Central memory CD8-positive, alpha-beta T cell (primary cell): ENCODE data around the gene IFT88.
A peak's percentile ranks its signal among the peaks of the same experiment; 100 is the strongest.

Source experiments
- ATAC-seq: fragments of 150-1000 bp; cut with Tn5 transposase; replicated peaks from 2 replicates; pipeline ENCODE4 v1.10.0; 2022; ENCODE audit warnings: mild to moderate bottlenecking, moderate FRiP score, moderate number of reproducible peaks; ENCODE audit not compliant: poor library complexity, severe bottlenecking; ENCODE audit errors: extremely low read depth
- DNase-seq, 2 donors: peaks; one replicate each; pipeline ENCODE4 v3.0.0; 2021; ENCODE audit warnings: low spot score in 2 of 2
- H3K27ac Mint-ChIP-seq: one replicate; pipeline ENCODE4 v1.8.0; 2022; ENCODE audit warnings: low read depth, mild to moderate bottlenecking, moderate library complexity, mixed read lengths
- H3K27me3 Mint-ChIP-seq: one replicate; pipeline ENCODE4 v1.8.0; 2022; ENCODE audit warnings: mixed read lengths
- H3K36me3 Mint-ChIP-seq: one replicate; pipeline ENCODE4 v1.8.0; 2022; ENCODE audit warnings: mild to moderate bottlenecking, moderate library complexity, mixed read lengths; ENCODE audit not compliant: insufficient read depth
- H3K4me1 Mint-ChIP-seq: one replicate; pipeline ENCODE4 v1.8.0; 2022; ENCODE audit warnings: mixed read lengths
- H3K4me3 Mint-ChIP-seq: one replicate; pipeline ENCODE4 v1.8.0; 2022; ENCODE audit warnings: mild to moderate bottlenecking, moderate library complexity, mixed read lengths
- H3K9me3 Mint-ChIP-seq: one replicate; pipeline ENCODE4 v1.8.0; 2022; ENCODE audit warnings: mixed read lengths

Gene IFT88

GRCh38 chr13:20703780-20704458 lies 137.0 kb downstream of the IFT88 start:
- H3K9me3 Mint-ChIP-seq: no peaks in the 10 kb centered on the region
- DNase-seq: peak; percentile 64 to 70

GRCh38 chr13:20704459-20705069 lies 137.6 kb downstream of the IFT88 start:
- DNase-seq (no peak), ATAC-seq (no peak)
- Mint-ChIP-seq H3K9me3 (no peaks in the 10 kb centered on the region), H3K4me1 (peaks cover 6% of the 10 kb centered on the region), H3K4me3 (peak overlapping the region; percentile 72), H3K27me3 (peaks cover 17% of the 10 kb centered on the region), H3K27ac (peak overlapping the region; percentile 44), H3K36me3 (peaks cover 7% of the 10 kb centered on the region)

More at GRCh38 chr13:20703780-20704458, 137.0 kb downstream of the IFT88 start:
- Mint-ChIP-seq H3K27ac (no peak overlapping the region), H3K4me1 (peaks cover 6% of the 10 kb centered on the region), H3K36me3 (peaks cover 7% of the 10 kb centered on the region), H3K4me3 (peak overlapping the region; percentile 72), H3K27me3 (peaks cover 18% of the 10 kb centered on the region)
- peak; percentile 90 for ATAC-seq

- Mint-ChIP-seq H3K9me3 (no peaks in the 10 kb centered on the region), H3K27me3 (no peaks in the 10 kb centered on the region), H3K27ac (no peak overlapping the region), H3K36me3 (peaks cover 4% of the 10 kb centered on the region), H3K4me1 (peaks cover 6% of the 10 kb centered on the region), H3K4me3 (no peak overlapping the region)
- DNase-seq (no peak), ATAC-seq (no peak)
These were observed 139.7 kb downstream of the IFT88 start for GRCh38 chr13:20706661-20707060.

- ATAC-seq (no peak), DNase-seq (no peak)
- Mint-ChIP-seq H3K4me3 (no peak overlapping the region), H3K9me3 (no peaks in the 10 kb centered on the region), H3K36me3 (peaks cover 3% of the 10 kb centered on the region), H3K27me3 (peaks cover 12% of the 10 kb centered on the region), H3K4me1 (peaks cover 11% of the 10 kb centered on the region), H3K27ac (no peak overlapping the region)
These were observed 141.3 kb downstream of the IFT88 start for GRCh38 chr13:20708216-20708615.

- DNase-seq (no peak), ATAC-seq (no peak)
- peaks cover 13% of the 10 kb centered on the region for H3K4me1 Mint-ChIP-seq
- peaks cover 23% of the 10 kb centered on the region for H3K27me3 Mint-ChIP-seq
- no peak overlapping the region for H3K4me3 Mint-ChIP-seq
- H3K36me3 Mint-ChIP-seq: peaks cover 1% of the 10 kb centered on the region
- no peak overlapping the region for H3K27ac Mint-ChIP-seq
- no peaks in the 10 kb centered on the region for H3K9me3 Mint-ChIP-seq
These were observed 142.4 kb downstream of the IFT88 start for GRCh38 chr13:20709369-20709768.

GRCh38 chr13:20709782-20710181 lies 142.8 kb downstream of the IFT88 start:
- H3K9me3 Mint-ChIP-seq: no peaks in the 10 kb centered on the region
- H3K36me3 Mint-ChIP-seq: peaks cover 1% of the 10 kb centered on the region
- peaks cover 27% of the 10 kb centered on the region for H3K27me3 Mint-ChIP-seq
- ATAC-seq: no peak
- no peak overlapping the region for H3K27ac Mint-ChIP-seq
- no peak for DNase-seq
- no peak overlapping the region for H3K4me3 Mint-ChIP-seq
- H3K4me1 Mint-ChIP-seq: peaks cover 13% of the 10 kb centered on the region

GRCh38 chr13:20711301-20712044 lies 144.5 kb downstream of the IFT88 start:
- Mint-ChIP-seq H3K27ac (peak overlapping the region; percentile 29), H3K4me1 (peaks cover 13% of the 10 kb centered on the region), H3K4me3 (no peak overlapping the region), H3K27me3 (peaks cover 33% of the 10 kb centered on the region), H3K36me3 (peaks cover 1% of the 10 kb centered on the region), H3K9me3 (no peaks in the 10 kb centered on the region)
- DNase-seq (no peak), ATAC-seq (no peak)

GRCh38 chr13:20713014-20713376 lies 146.0 kb downstream of the IFT88 start:
- Mint-ChIP-seq H3K4me1 (peaks cover 13% of the 10 kb centered on the region), H3K4me3 (no peak overlapping the region), H3K27ac (no peak overlapping the region), H3K36me3 (peaks cover 1% of the 10 kb centered on the region), H3K27me3 (peaks cover 33% of the 10 kb centered on the region), H3K9me3 (no peaks in the 10 kb centered on the region)
- ATAC-seq (no peak), DNase-seq (no peak)

GRCh38 chr13:20713751-20714150 lies 146.8 kb downstream of the IFT88 start:
- Mint-ChIP-seq H3K27me3 (peaks cover 33% of the 10 kb centered on the region), H3K4me1 (peaks cover 13% of the 10 kb centered on the region), H3K36me3 (peaks cover 1% of the 10 kb centered on the region), H3K4me3 (no peak overlapping the region), H3K9me3 (no peaks in the 10 kb centered on the region), H3K27ac (no peak overlapping the region)
- DNase-seq (no peak), ATAC-seq (no peak)

GRCh38 chr13:20714161-20714560 lies 147.2 kb downstream of the IFT88 start:
- H3K36me3 Mint-ChIP-seq: peaks cover 1% of the 10 kb centered on the region
- H3K9me3 Mint-ChIP-seq: no peaks in the 10 kb centered on the region
- ATAC-seq (no peak), DNase-seq (no peak)
- no peak overlapping the region for H3K4me3 Mint-ChIP-seq
- peaks cover 13% of the 10 kb centered on the region for H3K4me1 Mint-ChIP-seq
- H3K27me3 Mint-ChIP-seq: peaks cover 33% of the 10 kb centered on the region
- no peak overlapping the region for H3K27ac Mint-ChIP-seq

- DNase-seq (no peak), ATAC-seq (no peak)
- H3K36me3 Mint-ChIP-seq: peaks cover 1% of the 10 kb centered on the region
- no peaks in the 10 kb centered on the region for H3K9me3 Mint-ChIP-seq
- peaks cover 33% of the 10 kb centered on the region for H3K27me3 Mint-ChIP-seq
- H3K4me1 Mint-ChIP-seq: peaks cover 13% of the 10 kb centered on the region
- H3K27ac Mint-ChIP-seq: no peak overlapping the region
- H3K4me3 Mint-ChIP-seq: no peak overlapping the region
These were observed 147.8 kb downstream of the IFT88 start for GRCh38 chr13:20714563-20715329.

GRCh38 chr13:20715330-20715712 lies 148.4 kb downstream of the IFT88 start:
- Mint-ChIP-seq H3K9me3 (no peaks in the 10 kb centered on the region), H3K27ac (no peak overlapping the region), H3K36me3 (peaks cover 1% of the 10 kb centered on the region), H3K27me3 (peaks cover 33% of the 10 kb centered on the region), H3K4me1 (peaks cover 13% of the 10 kb centered on the region), H3K4me3 (no peak overlapping the region)
- DNase-seq: no peak
- ATAC-seq: no peak
